Neuron (in vitro differentiated cells): ENCODE results near the gene SYNE1.
"Not testable (repeated sequence)": the region's sequence is repeated elsewhere in the genome, so short reads cannot be mapped to it uniquely, and the experiment has no call there.

Experiments used
- H2AFZ ChIP-seq: one replicate; pipeline ENCODE4 v1.6.1; 2013; ENCODE audit warnings: low read depth, mild to moderate bottlenecking, inconsistent platforms, low read length, moderate library complexity
- H3K27me3 ChIP-seq: one replicate; pipeline ENCODE4 v1.6.1; 2013; ENCODE audit warnings: low read length; ENCODE audit not compliant: insufficient read depth
- H3K36me3 ChIP-seq: one replicate; pipeline ENCODE4 v1.6.1; 2013; ENCODE audit warnings: low read length; ENCODE audit not compliant: insufficient read depth
- H3K4me1 ChIP-seq: one replicate; pipeline ENCODE4 v1.6.1; 2013; ENCODE audit warnings: low read length; ENCODE audit not compliant: insufficient read depth
- H3K4me3 ChIP-seq: 2 replicates; pipeline ENCODE4 v1.5.1; 2013; ENCODE audit warnings: mild to moderate bottlenecking, low read length, moderate library complexity
- H3K9me3 ChIP-seq: one replicate; pipeline ENCODE4 v1.6.1; 2013; ENCODE audit warnings: low read length

SYNE1 gene

DNA sequence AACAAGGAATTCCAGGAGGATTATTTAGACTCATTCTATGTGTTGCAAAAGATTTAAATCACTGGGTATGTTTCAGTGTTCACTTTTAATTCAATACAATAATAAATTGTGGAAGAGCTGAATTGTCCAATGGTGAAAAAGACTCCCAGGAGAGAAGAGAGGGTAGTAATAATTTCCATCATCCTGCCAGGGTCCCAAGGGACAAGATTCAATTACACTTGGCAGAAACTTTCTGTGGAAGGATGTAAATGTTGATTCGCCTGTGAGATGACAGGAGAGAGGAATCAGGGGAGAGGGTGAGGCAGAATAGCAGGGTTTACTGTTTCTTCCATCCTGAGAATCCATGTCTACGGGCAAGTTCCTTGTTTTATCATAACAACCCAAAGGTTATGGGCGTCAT, 487.0 kb downstream of the SYNE1 start:
- H3K36me3 ChIP-seq = peaks cover 5% of the 10 kb centered on the region
- no peaks in the 10 kb centered on the region for H3K27me3 ChIP-seq
- H2AFZ ChIP-seq = no peak overlapping the region
- no peaks in the 10 kb centered on the region for H3K4me1 ChIP-seq
- H3K9me3 ChIP-seq = no peaks in the 10 kb centered on the region
- no peak overlapping the region for H3K4me3 ChIP-seq

GRCh38 chr6:152148412-152148811, 488.8 kb downstream of the SYNE1 start:
- no peaks in the 10 kb centered on the region for H3K4me1 ChIP-seq
- no peak overlapping the region for H2AFZ ChIP-seq
- H3K36me3 ChIP-seq = peaks cover 5% of the 10 kb centered on the region
- no peaks in the 10 kb centered on the region for H3K9me3 ChIP-seq
- H3K4me3 ChIP-seq = no peak overlapping the region
- H3K27me3 ChIP-seq = no peaks in the 10 kb centered on the region

DNA sequence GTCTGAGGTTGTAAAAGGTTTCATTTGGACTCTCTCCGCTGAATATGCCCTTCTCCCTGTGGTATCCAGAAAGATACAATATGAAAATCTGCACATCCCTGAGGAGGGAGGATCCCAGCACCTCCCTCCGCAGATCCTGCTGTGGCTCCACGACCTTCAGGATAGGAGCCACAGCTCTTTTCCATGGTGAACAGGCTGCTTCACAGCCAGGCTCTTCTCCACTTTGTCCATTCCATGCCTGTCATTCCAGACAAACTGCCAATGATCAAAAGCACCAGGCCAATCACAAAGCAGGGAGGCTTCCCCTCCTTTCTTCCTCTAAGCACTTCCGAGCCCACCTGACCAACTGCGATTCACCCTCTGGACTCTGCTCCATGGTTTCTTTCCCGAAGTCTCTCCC, 489.9 kb downstream of the SYNE1 start:
- peaks cover 5% of the 10 kb centered on the region for H3K36me3 ChIP-seq
- no peaks in the 10 kb centered on the region for H3K9me3 ChIP-seq
- H3K4me1 ChIP-seq = no peaks in the 10 kb centered on the region
- H3K27me3 ChIP-seq = no peaks in the 10 kb centered on the region
- H2AFZ ChIP-seq = no peak overlapping the region
- no peak overlapping the region for H3K4me3 ChIP-seq

DNA sequence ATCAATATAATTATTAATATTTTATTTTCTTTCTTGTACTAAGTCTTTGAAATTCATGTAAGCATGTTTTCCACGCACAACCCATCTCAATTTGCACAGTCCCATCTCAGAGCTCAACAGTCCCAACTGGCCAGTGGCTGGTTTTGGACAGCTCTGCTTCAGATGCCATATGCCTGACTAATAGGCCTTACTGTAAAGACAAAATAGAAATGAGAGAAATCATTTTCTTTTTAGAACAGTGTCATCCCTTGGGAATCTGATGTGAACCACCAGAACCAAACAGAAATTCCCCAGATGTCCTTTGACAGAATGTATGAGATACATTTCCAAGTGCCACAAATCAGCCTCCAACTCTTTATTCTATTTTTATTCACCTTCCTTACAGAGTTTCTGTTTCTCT, 490.8 kb downstream of the SYNE1 start:
- Histone ChIP-seq H3K4me1 (no peaks in the 10 kb centered on the region), H3K36me3 (peaks cover 2% of the 10 kb centered on the region), H3K4me3 (no peak overlapping the region), H3K27me3 (no peaks in the 10 kb centered on the region), H2AFZ (no peak overlapping the region), H3K9me3 (no peaks in the 10 kb centered on the region)

DNA sequence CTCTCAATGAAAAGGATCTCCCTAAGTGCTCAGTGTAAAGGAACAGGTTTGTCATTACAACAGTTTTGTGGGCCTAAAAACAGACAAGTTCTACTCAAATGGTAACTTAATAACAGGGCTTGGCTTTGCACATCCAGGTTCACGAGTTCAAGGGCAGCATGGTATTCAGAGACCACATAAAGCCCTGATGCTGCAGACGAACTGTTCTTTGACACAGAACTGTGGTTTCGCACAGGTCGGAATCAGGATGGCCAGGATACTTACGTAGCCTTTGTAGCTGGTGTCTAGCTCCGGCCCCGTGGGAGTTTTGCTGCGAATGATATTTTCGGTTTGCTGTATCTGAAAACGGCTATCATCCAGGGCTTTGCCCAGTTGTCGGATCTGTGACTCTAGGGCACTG, 493.8 kb downstream of the SYNE1 start:
- Histone ChIP-seq H3K9me3 (no peaks in the 10 kb centered on the region), H2AFZ (no peak overlapping the region), H3K4me1 (no peaks in the 10 kb centered on the region), H3K4me3 (no peak overlapping the region), H3K27me3 (no peaks in the 10 kb centered on the region), H3K36me3 (no peaks in the 10 kb centered on the region)

DNA sequence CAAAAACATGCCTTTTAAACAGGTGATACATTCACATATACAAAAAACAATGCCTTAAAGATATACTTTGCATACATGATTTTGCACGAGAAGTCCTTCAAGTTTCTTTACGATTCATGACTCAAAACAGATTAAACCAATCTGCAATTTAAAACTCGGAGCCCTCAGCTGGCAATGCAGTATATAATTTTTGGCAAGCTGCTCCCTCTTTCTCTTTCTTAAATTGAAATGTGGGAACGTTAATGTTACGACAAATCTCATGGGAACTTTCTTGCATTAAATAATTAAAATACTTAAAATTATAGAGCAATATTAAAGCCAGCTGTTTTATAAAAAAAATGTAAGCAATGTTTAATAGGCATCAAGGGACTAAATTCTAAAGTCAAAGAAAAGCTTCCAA, 495.1 kb downstream of the SYNE1 start:
- Histone ChIP-seq H3K36me3 (no peaks in the 10 kb centered on the region), H3K27me3 (no peaks in the 10 kb centered on the region), H3K9me3 (no peaks in the 10 kb centered on the region), H3K4me3 (no peak overlapping the region), H2AFZ (no peak overlapping the region), H3K4me1 (no peaks in the 10 kb centered on the region)

GRCh38 chr6:152138344-152138743, 498.8 kb downstream of the SYNE1 start:
- H3K4me3 ChIP-seq, H2AFZ ChIP-seq, H3K4me1 ChIP-seq, H3K36me3 ChIP-seq, H3K9me3 ChIP-seq, H3K27me3 ChIP-seq: not testable (repeated sequence)

DNA sequence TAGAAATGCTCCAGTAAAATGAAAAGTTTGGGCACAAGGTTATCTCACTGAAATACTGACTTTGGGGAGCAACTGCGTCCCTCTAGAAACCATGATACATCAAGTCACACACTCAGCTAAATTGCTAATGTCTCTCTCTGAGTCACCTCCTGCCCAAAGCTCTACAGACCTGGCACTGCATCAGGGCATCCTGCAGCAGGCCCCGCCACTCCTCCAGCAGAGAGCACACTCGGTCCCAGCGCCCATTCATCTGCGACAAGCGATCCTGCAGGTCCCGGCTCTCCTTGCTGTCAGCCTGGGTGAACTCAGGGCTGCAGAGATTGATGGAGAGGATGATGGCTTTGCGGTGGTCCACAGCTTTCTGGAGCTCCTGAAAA, 500.7 kb downstream of the SYNE1 start:
- no peak overlapping the region for H3K4me3 ChIP-seq
- no peaks in the 10 kb centered on the region for H3K4me1 ChIP-seq
- H3K9me3 ChIP-seq = peaks cover 2% of the 10 kb centered on the region
- peaks cover 10% of the 10 kb centered on the region for H3K36me3 ChIP-seq
- H2AFZ ChIP-seq = no peak overlapping the region
- no peaks in the 10 kb centered on the region for H3K27me3 ChIP-seq

DNA sequence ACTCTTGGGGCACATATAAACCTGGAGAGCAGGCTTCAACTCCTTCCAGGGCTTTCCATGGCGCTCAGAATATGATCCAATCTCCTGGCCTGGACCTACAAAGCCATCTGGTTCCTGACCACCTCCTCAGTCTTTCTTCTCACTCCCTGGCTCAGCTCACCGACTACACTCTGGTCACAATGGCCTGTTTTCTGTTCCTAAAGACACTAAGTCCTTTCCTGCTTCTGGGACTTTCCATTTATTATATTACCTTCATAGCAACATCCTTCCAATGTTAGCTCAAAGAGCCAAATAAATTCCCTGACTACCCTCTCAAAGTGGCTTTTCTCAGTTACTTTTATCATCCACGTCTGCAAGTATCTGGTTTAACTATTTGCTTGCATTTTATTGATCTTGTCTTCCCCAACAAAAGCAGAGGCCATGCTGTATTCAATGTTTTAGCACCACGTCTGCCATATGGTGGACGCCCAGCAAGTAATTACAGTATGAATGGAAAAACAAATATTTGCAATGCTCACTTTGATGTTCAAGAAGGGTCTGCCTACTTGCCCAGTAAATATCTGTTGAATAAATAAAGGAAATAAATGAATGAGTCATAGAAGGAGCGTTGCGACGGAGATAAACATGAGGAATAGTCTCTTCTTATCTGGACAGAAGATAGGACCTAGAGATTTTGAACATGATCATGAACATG, 501.3 kb downstream of the SYNE1 start:
- H3K9me3 ChIP-seq = peaks cover 2% of the 10 kb centered on the region
- H3K4me1 ChIP-seq = no peaks in the 10 kb centered on the region
- H3K4me3 ChIP-seq = no peak overlapping the region
- no peaks in the 10 kb centered on the region for H3K27me3 ChIP-seq
- H3K36me3 ChIP-seq = peaks cover 10% of the 10 kb centered on the region
- H2AFZ ChIP-seq = no peak overlapping the region

DNA sequence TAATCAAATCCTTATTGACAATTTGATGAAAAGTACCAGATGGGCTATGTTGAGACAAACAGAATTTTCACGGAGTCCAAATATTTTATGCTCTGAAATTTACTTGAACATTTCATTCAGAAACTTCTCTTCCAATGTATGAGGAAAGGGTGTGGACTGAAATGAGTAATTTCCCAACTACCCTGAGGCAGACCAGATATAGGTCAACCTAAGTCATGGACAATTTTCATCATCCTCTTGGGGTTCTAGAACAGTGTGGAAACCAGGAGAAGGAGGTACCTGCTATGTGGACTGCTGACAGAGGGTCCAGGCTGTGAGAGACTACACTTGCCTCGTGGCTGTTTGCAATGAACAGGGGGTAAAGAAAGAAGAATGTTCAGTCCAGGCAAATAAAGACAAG, 506.7 kb downstream of the SYNE1 start:
- no peaks in the 10 kb centered on the region for H3K27me3 ChIP-seq
- H2AFZ ChIP-seq = no peak overlapping the region
- H3K4me1 ChIP-seq = no peaks in the 10 kb centered on the region
- H3K9me3 ChIP-seq = no peaks in the 10 kb centered on the region
- no peak overlapping the region for H3K4me3 ChIP-seq
- peaks cover 7% of the 10 kb centered on the region for H3K36me3 ChIP-seq

- Histone ChIP-seq H3K9me3 (no peaks in the 10 kb centered on the region), H3K4me1 (no peaks in the 10 kb centered on the region), H3K27me3 (no peaks in the 10 kb centered on the region), H2AFZ (no peak overlapping the region), H3K36me3 (peaks cover 7% of the 10 kb centered on the region), H3K4me3 (no peak overlapping the region)
Observed at GRCh38 chr6:152129691-152130151, 507.4 kb downstream of the SYNE1 start.

- Histone ChIP-seq H3K36me3 (peaks cover 3% of the 10 kb centered on the region), H3K4me1 (no peaks in the 10 kb centered on the region), H3K27me3 (no peaks in the 10 kb centered on the region), H3K4me3 (no peak overlapping the region), H2AFZ (no peak overlapping the region), H3K9me3 (no peaks in the 10 kb centered on the region)
Observed at GRCh38 chr6:152127432-152128165, 509.6 kb downstream of the SYNE1 start.

- Histone ChIP-seq H3K27me3 (no peaks in the 10 kb centered on the region), H2AFZ (no peak overlapping the region), H3K4me3 (no peak overlapping the region), H3K4me1 (no peaks in the 10 kb centered on the region), H3K36me3 (no peaks in the 10 kb centered on the region), H3K9me3 (no peaks in the 10 kb centered on the region)
Observed at GRCh38 chr6:152124429-152125074, 512.6 kb downstream of the SYNE1 start.
